ENCODE results near the gene ATOH8.

The ATOH8 gene

GRCh38 chr2:85705680-85706039 lies 48.1 kb upstream of the ATOH8 start:
- no peaks in the 10 kb centered on the region for H3K9me3 ChIP-seq (ENCODE audit: low read length)
- no peaks in the 10 kb centered on the region for H3F3A ChIP-seq (ENCODE audit: insufficient read depth, low read length)
- no peaks in the 10 kb centered on the region for H3K79me2 ChIP-seq (ENCODE audit: insufficient read depth, low read length)
- no peaks in the 10 kb centered on the region for H3K36me3 ChIP-seq (ENCODE audit: insufficient read depth, low read length)
- H3K27ac ChIP-seq (ENCODE audit: low read depth, low read length, poor library complexity, severe bottlenecking): no peak overlapping the region
- H4K20me1 ChIP-seq (ENCODE audit: insufficient read depth, low read length): no peaks in the 10 kb centered on the region
- H3K9ac ChIP-seq (ENCODE audit: low read length): no peak overlapping the region
- no peak overlapping the region for H3K4me2 ChIP-seq (ENCODE audit: low read length)
- H3K4me1 ChIP-seq (ENCODE audit: insufficient read depth, low read length, severe bottlenecking): peaks cover 6% of the 10 kb centered on the region
- no peak overlapping the region for H3K4me3 ChIP-seq (ENCODE audit: low read depth, low read length, poor library complexity, severe bottlenecking)
- H3K27me3 ChIP-seq (ENCODE audit: insufficient read depth, low read length): peaks cover 1% of the 10 kb centered on the region
- TF ChIP-seq EZH2 (IDR thresholded peaks at IDR 0.05; ENCODE audit: borderline replicate concordance, low read length): no peak
- no peak for TF ChIP-seq CTCF (IDR thresholded peaks at IDR 0.05; ENCODE audit: low read length)
- no peak overlapping the region for H2AFZ ChIP-seq (ENCODE audit: low read length)
- no peaks in the 10 kb centered on the region for H3K9me2 ChIP-seq (ENCODE audit: low read depth, low read length)

GRCh38 chr2:85706063-85706462 lies 47.7 kb upstream of the ATOH8 start:
- Histone ChIP-seq H3K27me3 (ENCODE audit: insufficient read depth, low read length) (peaks cover 5% of the 10 kb centered on the region), H3F3A (ENCODE audit: insufficient read depth, low read length) (no peaks in the 10 kb centered on the region), H3K4me3 (ENCODE audit: low read depth, low read length, poor library complexity, severe bottlenecking) (no peak overlapping the region), H4K20me1 (ENCODE audit: insufficient read depth, low read length) (no peaks in the 10 kb centered on the region), H3K79me2 (ENCODE audit: insufficient read depth, low read length) (no peaks in the 10 kb centered on the region), H3K9me2 (ENCODE audit: low read depth, low read length) (no peaks in the 10 kb centered on the region), H3K9ac (ENCODE audit: low read length) (no peak overlapping the region), H3K27ac (ENCODE audit: low read depth, low read length, poor library complexity, severe bottlenecking) (no peak overlapping the region), H3K9me3 (ENCODE audit: low read length) (no peaks in the 10 kb centered on the region), H2AFZ (ENCODE audit: low read length) (no peak overlapping the region), H3K36me3 (ENCODE audit: insufficient read depth, low read length) (no peaks in the 10 kb centered on the region), H3K4me1 (ENCODE audit: insufficient read depth, low read length, severe bottlenecking) (peaks cover 6% of the 10 kb centered on the region), H3K4me2 (ENCODE audit: low read length) (no peak overlapping the region)
- TF ChIP-seq EZH2 (IDR thresholded peaks at IDR 0.05; ENCODE audit: borderline replicate concordance, low read length) (no peak), CTCF (IDR thresholded peaks at IDR 0.05; ENCODE audit: low read length) (no peak)

- Histone ChIP-seq H3F3A (ENCODE audit: insufficient read depth, low read length) (no peaks in the 10 kb centered on the region), H3K4me2 (ENCODE audit: low read length) (no peak overlapping the region), H3K9me2 (ENCODE audit: low read depth, low read length) (no peaks in the 10 kb centered on the region), H3K4me3 (ENCODE audit: low read depth, low read length, poor library complexity, severe bottlenecking) (no peak overlapping the region), H3K9me3 (ENCODE audit: low read length) (no peaks in the 10 kb centered on the region), H3K27ac (ENCODE audit: low read depth, low read length, poor library complexity, severe bottlenecking) (no peak overlapping the region), H2AFZ (ENCODE audit: low read length) (no peak overlapping the region), H3K79me2 (ENCODE audit: insufficient read depth, low read length) (no peaks in the 10 kb centered on the region), H3K9ac (ENCODE audit: low read length) (no peak overlapping the region), H4K20me1 (ENCODE audit: insufficient read depth, low read length) (no peaks in the 10 kb centered on the region), H3K36me3 (ENCODE audit: insufficient read depth, low read length) (no peaks in the 10 kb centered on the region), H3K4me1 (ENCODE audit: insufficient read depth, low read length, severe bottlenecking) (peaks cover 6% of the 10 kb centered on the region), H3K27me3 (ENCODE audit: insufficient read depth, low read length) (peaks cover 5% of the 10 kb centered on the region)
- TF ChIP-seq EZH2 (IDR thresholded peaks at IDR 0.05; ENCODE audit: borderline replicate concordance, low read length) (no peak), CTCF (IDR thresholded peaks at IDR 0.05; ENCODE audit: low read length) (no peak)
These were observed 47.0 kb upstream of the ATOH8 start for GRCh38 chr2:85706599-85707296.

Measured in OCI-LY1 (cell line).